AG08396 (cell line): ENCODE results near the gene VDR.

ENCODE experiments used
- DNase-seq: peaks from one replicate; pipeline ENCODE4 v3.0.0; 2012; ENCODE audit warnings: low spot score, mixed read lengths

VDR gene

GRCh38 chr12:47930634-47931033 is 25.8 kb upstream of the VDR start:
- no peak for DNase-seq

- no peak for DNase-seq
Measured at GRCh38 chr12:47927346-47927745, 22.6 kb upstream of the VDR start.

- DNase-seq, result no peak
Measured at GRCh38 chr12:47921907-47922306, 17.1 kb upstream of the VDR start.

GRCh38 chr12:47920913-47921312 is 16.1 kb upstream of the VDR start:
- no peak for DNase-seq

GRCh38 chr12:47913081-47913480 is 8.3 kb upstream of the VDR start:
- DNase-seq, result no peak

- DNase-seq, result no peak
Measured at GRCh38 chr12:47912556-47912955, 7.8 kb upstream of the VDR start.

- no peak for DNase-seq
Measured at GRCh38 chr12:47910981-47911380, 6.2 kb upstream of the VDR start.

- DNase-seq, result no peak
Measured at GRCh38 chr12:47910486-47910885, 5.7 kb upstream of the VDR start.

GRCh38 chr12:47909839-47910465 is 5.2 kb upstream of the VDR start:
- DNase-seq, result no peak

- no peak for DNase-seq
Measured at GRCh38 chr12:47908738-47909137, 3.9 kb upstream of the VDR start.

GRCh38 chr12:47907851-47908454 is 3.2 kb upstream of the VDR start:
- DNase-seq, result no peak

- DNase-seq, result peak; percentile 75
Measured at GRCh38 chr12:47903927-47904712, 674 bp downstream of the VDR start.

- peak; percentile 73 for DNase-seq
Measured at GRCh38 chr12:47903151-47903611, 1.6 kb downstream of the VDR start.

- no peak for DNase-seq
Measured at GRCh38 chr12:47902131-47902639, 2.6 kb downstream of the VDR start.

- no peak for DNase-seq
Measured at GRCh38 chr12:47901718-47902093, 3.1 kb downstream of the VDR start.

- DNase-seq, result no peak
Measured at GRCh38 chr12:47901063-47901717, 3.6 kb downstream of the VDR start.

GRCh38 chr12:47900131-47901062 is 4.4 kb downstream of the VDR start:
- DNase-seq, result no peak

GRCh38 chr12:47899466-47899865 is 5.3 kb downstream of the VDR start:
- no peak for DNase-seq

GRCh38 chr12:47896633-47897032 is 8.2 kb downstream of the VDR start:
- DNase-seq, result no peak

- DNase-seq, result no peak
Measured at GRCh38 chr12:47896022-47896421, 8.8 kb downstream of the VDR start.

GRCh38 chr12:47894652-47895051 is 10.1 kb downstream of the VDR start:
- no peak for DNase-seq
